ENCODE data around the gene NUCB1.

GRCh38 chr19:48918071-48918470, 18.0 kb downstream of the NUCB1 start:
- TF ChIP-seq CTCF (IDR thresholded peaks at IDR 0.05) (no peak), POLR2AphosphoS5 (IDR thresholded peaks at IDR 0.05) (no peak), POLR2A (IDR thresholded peaks at IDR 0.05) (no peak)
